Endodermal cell (in vitro differentiated cells): ENCODE results near the gene CCDC83. TPM values are rescaled to one million over a fixed set of nuclear protein-coding genes. Genes with fewer than 3 reads are reported as not detected.

Source experiments
- DNase-seq: peaks from one replicate; pipeline ENCODE4 v3.0.0-alpha.2; 2017
- H3K27ac ChIP-seq: 2 replicates; pipeline ENCODE4 v1.5.1; 2013; ENCODE audit warnings: mild to moderate bottlenecking, low read depth, low read length, moderate library complexity
- H3K27me3 ChIP-seq: 2 replicates; pipeline ENCODE4 v1.6.1; 2013; ENCODE audit warnings: mild to moderate bottlenecking, low read length, moderate library complexity; ENCODE audit not compliant: insufficient read depth, control insufficient read depth, poor library complexity, severe bottlenecking
- H3K36me3 ChIP-seq: 2 replicates; pipeline ENCODE4 v1.7.0; 2013; ENCODE audit warnings: mild to moderate bottlenecking, low read length, moderate library complexity; ENCODE audit not compliant: control insufficient read depth, insufficient read depth
- H3K4me1 ChIP-seq: one replicate; pipeline ENCODE4 v1.7.0; 2013; ENCODE audit warnings: low read length; ENCODE audit not compliant: control insufficient read depth, insufficient read depth
- H3K4me3 ChIP-seq: 2 replicates; pipeline ENCODE4 v1.5.1; 2013; ENCODE audit warnings: mild to moderate bottlenecking, low read length, moderate library complexity
- H3K9ac ChIP-seq: 2 replicates; pipeline ENCODE4 v1.6.1; 2013; ENCODE audit warnings: mild to moderate bottlenecking, low read length, moderate library complexity; ENCODE audit not compliant: poor library complexity, severe bottlenecking; ENCODE audit errors: extremely low read depth
- H3K9me3 ChIP-seq: 2 replicates; pipeline ENCODE4 v1.6.1; 2013; ENCODE audit warnings: mild to moderate bottlenecking, low read length, moderate library complexity; ENCODE audit not compliant: control insufficient read depth
- H3K27ac Mint-ChIP-seq: 2 replicates; pipeline ENCODE4 v1.8.0; 2020; ENCODE audit warnings: mixed read lengths
- H3K27me3 Mint-ChIP-seq: 2 replicates; pipeline ENCODE4 v1.8.0; 2021; ENCODE audit warnings: mild to moderate bottlenecking, mixed read lengths; ENCODE audit not compliant: insufficient read depth
- H3K36me3 Mint-ChIP-seq: 2 replicates; pipeline ENCODE4 v1.8.0; 2020; ENCODE audit warnings: low read depth, mixed read lengths
- H3K4me1 Mint-ChIP-seq: 2 replicates; pipeline ENCODE4 v1.8.0; 2020; ENCODE audit warnings: mixed read lengths
- H3K4me3 Mint-ChIP-seq: 2 replicates; pipeline ENCODE4 v1.8.0; 2020; ENCODE audit warnings: mild to moderate bottlenecking, moderate library complexity, mixed read lengths
- H3K9me3 Mint-ChIP-seq: 2 replicates; pipeline ENCODE4 v1.8.0; 2020; ENCODE audit warnings: mild to moderate bottlenecking, mixed read lengths
- CTCF ChIP-seq: fragments of 200-600 bp; sonication (generic); conservative IDR thresholded peaks from 2 replicates; pipeline ENCODE4 v1.5.0; 2021; ENCODE audit warnings: antibody characterized with exemption, mild to moderate bottlenecking
- WGBS, 2 experiments: methylation state at CpG; one replicate each; pipeline versions ENCODE4 v1.1.5 to v1.1.7; 2013; ENCODE audit warnings: missing lambda C conversion rate in 2 of 2, mixed read lengths in 1 of 2; ENCODE audit not compliant: insufficient coverage in 1 of 2, insufficient read length in 1 of 2; 5-methylcytosine and 5-hydroxymethylcytosine counted together
- total RNA-seq, 2 donors: library from RNA; stranded (reverse); fragmentation: NEBNext Ultra II Directional in 1 of 2; extraction: Animal tissue kit (Norgen Biotek cat#: 25700) in 1 of 2; gene quantifications; 2 replicates in 1 of 2; 3 replicates in 1 of 2; pipeline ENCODE4 v1.2.1, GENCODE V29; 2021

Gene CCDC83
- total RNA-seq, 2 donors from 2014 or later, result not detected

- Histone ChIP-seq H3K9me3 (peaks cover 15% of the 10 kb centered on the region), H3K4me1 (no peaks in the 10 kb centered on the region), H3K36me3 (no peaks in the 10 kb centered on the region), H3K9ac (no peak overlapping the region), H3K27ac (no peak overlapping the region), H3K27me3 (no peaks in the 10 kb centered on the region), H3K4me3 (no peak overlapping the region)
- no peak for TF ChIP-seq CTCF
- peaks cover 5% of the 10 kb centered on the region for H3K36me3 Mint-ChIP-seq
- H3K9me3 Mint-ChIP-seq, result peaks cover 23% of the 10 kb centered on the region
- H3K4me1 Mint-ChIP-seq, result peaks cover 23% of the 10 kb centered on the region
- WGBS, 2 experiments, result 81 to 86% methylated on average over 1 to 4 of the region's 4 CpGs
- DNase-seq, result no peak
- H3K4me3 Mint-ChIP-seq, result no peak overlapping the region
- H3K27ac Mint-ChIP-seq, result no peak overlapping the region
- H3K27me3 Mint-ChIP-seq, result peaks cover 13% of the 10 kb centered on the region
Measured at GRCh38 chr11:85939099-85940015, 84.2 kb downstream of the CCDC83 start.

GRCh38 chr11:85941380-85941973, 86.3 kb downstream of the CCDC83 start:
- peaks cover 8% of the 10 kb centered on the region for H3K36me3 Mint-ChIP-seq
- H3K4me1 Mint-ChIP-seq, result peaks cover 18% of the 10 kb centered on the region
- Histone ChIP-seq H3K4me3 (no peak overlapping the region), H3K9ac (no peak overlapping the region), H3K27me3 (no peaks in the 10 kb centered on the region), H3K36me3 (no peaks in the 10 kb centered on the region), H3K9me3 (peaks cover 21% of the 10 kb centered on the region), H3K4me1 (no peaks in the 10 kb centered on the region), H3K27ac (no peak overlapping the region)
- no peak overlapping the region for H3K27ac Mint-ChIP-seq
- H3K4me3 Mint-ChIP-seq, result no peak overlapping the region
- peak; percentile 83 for DNase-seq
- 71 to 82% methylated on average over 3 to 6 of the region's 6 CpGs for WGBS, 2 experiments
- peaks cover 21% of the 10 kb centered on the region for H3K9me3 Mint-ChIP-seq
- peak; percentile 84 for TF ChIP-seq CTCF
- H3K27me3 Mint-ChIP-seq, result peaks cover 1% of the 10 kb centered on the region

- no peak for TF ChIP-seq CTCF
- H3K4me1 ChIP-seq, result no peaks in the 10 kb centered on the region
- H3K36me3 Mint-ChIP-seq, result peaks cover 3% of the 10 kb centered on the region
- no peak overlapping the region for H3K27ac ChIP-seq
- WGBS, 2 experiments, result 88% methylated on average over 1 of the region's 2 CpGs; no CpG with 5 or more reads in 1 of the 2 experiments
- H3K4me3 ChIP-seq, result no peak overlapping the region
- H3K27me3 ChIP-seq, result no peaks in the 10 kb centered on the region
- no peak overlapping the region for H3K27ac Mint-ChIP-seq
- H3K27me3 Mint-ChIP-seq, result no peaks in the 10 kb centered on the region
- no peaks in the 10 kb centered on the region for H3K4me1 Mint-ChIP-seq
- H3K9me3 Mint-ChIP-seq, result peaks cover 7% of the 10 kb centered on the region
- no peak for DNase-seq
- peaks cover 6% of the 10 kb centered on the region for H3K9me3 ChIP-seq
- no peak overlapping the region for H3K4me3 Mint-ChIP-seq
- H3K36me3 ChIP-seq, result no peaks in the 10 kb centered on the region
- no peak overlapping the region for H3K9ac ChIP-seq
Measured at GRCh38 chr11:85945296-85945695, 90.1 kb downstream of the CCDC83 start.
